GM12872 (cell line): ENCODE results near the gene CCDC71L.

ENCODE experiments used
- CTCF ChIP-seq: IDR thresholded peaks from 3 replicates; pipeline ENCODE4 v1.5.1; 2011; ENCODE audit warnings: low read depth, mild to moderate bottlenecking, low read length, moderate library complexity; ENCODE audit not compliant: insufficient read depth

The CCDC71L gene

GRCh38 chr7:106660862-106661720 is at the start of gene CCDC71L:
CCDC71L (minus strand) TSS chr7:106661158; CDS start chr7:106660896, 262 bp downstream.
- no peak for TF ChIP-seq CTCF

- no peak for TF ChIP-seq CTCF
Observed at GRCh38 chr7:106704000-106704840, 43.3 kb upstream of the CCDC71L start.

- no peak for TF ChIP-seq CTCF
Observed at GRCh38 chr7:106693677-106694353, 32.9 kb upstream of the CCDC71L start.

GRCh38 chr7:106692450-106693051 is 31.6 kb upstream of the CCDC71L start:
- TF ChIP-seq CTCF = no peak

GRCh38 chr7:106683941-106684340 is 23.0 kb upstream of the CCDC71L start:
- no peak for TF ChIP-seq CTCF

- no peak for TF ChIP-seq CTCF
Observed at GRCh38 chr7:106681815-106682495, 21.0 kb upstream of the CCDC71L start.
